PC-9 (cell line): ENCODE measurements around the gene NCKIPSD.

Source experiments
- CTCF ChIP-seq: fragments of 200-600 bp; sonication (generic); conservative IDR thresholded peaks from 2 replicates; pipeline ENCODE4 v1.6.1; 2017; ENCODE audit warnings: mixed run types, antibody characterized with exemption, mild to moderate bottlenecking, moderate library complexity
- EZH2 ChIP-seq: fragments of 200-600 bp; sonication (generic); IDR thresholded peaks from 2 replicates; pipeline ENCODE4 v1.8.0; 2017; ENCODE audit warnings: antibody characterized with exemption, low read depth

GRCh38 chr3:48635222-48636021 is 50.3 kb downstream of the NCKIPSD start, which contains the start of gene SLC26A6:
- TF ChIP-seq EZH2 (no peak), CTCF (peak; percentile 56; the same call in 1 of the 2 replicates)
